Iris pigment epithelial cell (primary cell): ENCODE data around the gene RBFOX2.
"Not testable (repeated sequence)": the region's sequence is repeated elsewhere in the genome, so short reads cannot be mapped to it uniquely, and the experiment has no call there.

Experiments used
- DNase-seq: peaks from one replicate; pipeline ENCODE4 v3.0.0-alpha.2; 2011; ENCODE audit warnings: low read depth

RBFOX2 gene

GRCh38 chr22:36008565-36008964 lies 20.1 kb downstream of the RBFOX2 start:
- no peak for DNase-seq

DNA sequence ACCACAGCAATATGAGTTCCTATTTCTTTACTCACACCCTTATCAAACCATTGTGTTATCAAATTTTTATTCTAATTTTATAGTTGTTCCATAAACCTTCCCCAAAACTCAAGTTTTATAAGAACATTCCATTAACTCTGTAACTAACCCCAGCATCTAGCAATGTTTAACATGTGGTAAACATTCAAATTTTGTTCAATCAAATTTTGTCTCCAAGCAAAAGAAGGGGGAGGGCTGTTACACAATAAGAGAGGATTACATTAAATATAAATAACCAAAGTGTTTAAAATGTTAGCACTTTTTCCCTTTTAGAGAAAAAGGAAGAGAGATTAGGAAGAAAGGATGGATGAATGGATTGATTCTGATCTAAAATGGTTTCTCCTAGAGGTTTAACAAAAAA lies 20.5 kb downstream of the RBFOX2 start:
- no peak for DNase-seq

DNA sequence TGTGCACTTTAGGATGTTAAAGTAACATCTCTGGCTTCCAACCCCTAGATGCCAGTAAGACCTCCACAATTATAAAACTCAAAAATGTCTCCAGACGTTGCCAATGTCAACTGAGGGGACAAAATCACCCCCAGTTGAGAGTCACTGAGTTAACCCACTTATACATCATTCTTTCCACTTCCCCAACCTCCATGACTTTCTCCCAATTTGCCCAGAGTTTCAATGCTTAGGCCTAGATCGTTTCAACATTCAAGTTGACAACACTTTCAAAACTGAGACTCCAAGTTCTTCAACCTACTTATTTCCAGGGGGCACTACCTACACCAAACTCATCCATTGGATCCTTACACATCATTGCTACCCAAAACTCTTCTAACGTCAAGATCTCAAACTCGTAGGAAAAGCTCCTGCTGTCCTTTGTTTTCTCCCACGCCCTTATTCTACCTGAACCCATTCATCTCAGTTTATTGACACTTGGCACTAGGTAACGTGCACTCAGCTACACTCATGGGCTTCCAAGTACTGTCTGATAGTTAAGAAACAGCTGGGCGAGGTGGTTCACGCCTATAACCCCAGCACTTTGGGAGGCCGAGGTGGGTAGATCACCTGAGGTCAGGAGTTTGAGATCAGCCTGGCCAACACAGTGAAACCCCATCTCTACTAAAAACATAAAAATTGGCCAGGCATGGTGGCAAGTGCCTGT lies 24.5 kb downstream of the RBFOX2 start:
- no peak for DNase-seq

DNA sequence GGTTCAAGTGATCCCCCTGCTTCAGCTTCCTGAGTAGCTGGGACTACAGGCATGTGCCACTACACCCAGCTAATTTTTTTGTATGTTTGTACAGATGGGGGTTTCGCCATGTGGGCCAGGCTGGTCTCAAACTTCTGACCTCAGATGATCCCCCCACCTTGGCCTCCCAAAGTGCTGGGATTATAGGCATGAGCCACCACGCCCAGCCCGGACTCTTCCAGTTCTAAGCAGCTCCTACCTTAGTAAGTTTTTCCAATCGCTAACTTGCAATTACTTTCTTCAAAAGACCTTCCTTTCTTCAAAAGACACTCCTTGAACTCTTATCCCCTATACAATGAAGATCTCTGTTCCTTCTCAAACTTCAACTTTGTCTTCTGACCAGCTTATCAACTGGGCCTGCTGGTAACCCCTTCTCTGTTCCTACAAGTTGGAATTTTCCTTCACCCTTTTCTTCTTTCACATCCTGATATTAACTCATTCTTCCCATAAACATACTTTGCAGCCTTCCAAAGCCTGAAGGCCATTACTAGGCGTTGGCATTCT lies 25.8 kb downstream of the RBFOX2 start:
- DNase-seq = no peak

DNA sequence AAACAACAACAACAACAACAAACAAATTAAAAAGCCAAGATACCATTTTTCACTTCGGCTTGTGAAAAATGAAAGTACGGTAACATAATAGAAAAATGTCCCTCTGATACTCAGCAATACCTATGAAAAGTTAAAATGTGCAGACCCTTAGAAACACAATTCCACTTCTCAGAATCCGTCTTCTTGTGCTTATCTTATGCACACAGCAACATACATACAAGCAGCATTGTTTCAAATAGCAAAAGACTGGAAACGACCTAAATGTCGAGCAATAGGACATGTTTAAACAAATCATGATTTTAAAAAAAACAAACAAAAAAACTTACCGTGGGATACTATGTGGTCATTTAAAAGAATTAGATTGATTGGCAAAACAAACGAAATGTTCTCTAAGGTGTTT lies 26.5 kb downstream of the RBFOX2 start:
- DNase-seq = no peak

- no peak for DNase-seq
These were observed 29.9 kb downstream of the RBFOX2 start for GRCh38 chr22:35998748-35999147.

DNA sequence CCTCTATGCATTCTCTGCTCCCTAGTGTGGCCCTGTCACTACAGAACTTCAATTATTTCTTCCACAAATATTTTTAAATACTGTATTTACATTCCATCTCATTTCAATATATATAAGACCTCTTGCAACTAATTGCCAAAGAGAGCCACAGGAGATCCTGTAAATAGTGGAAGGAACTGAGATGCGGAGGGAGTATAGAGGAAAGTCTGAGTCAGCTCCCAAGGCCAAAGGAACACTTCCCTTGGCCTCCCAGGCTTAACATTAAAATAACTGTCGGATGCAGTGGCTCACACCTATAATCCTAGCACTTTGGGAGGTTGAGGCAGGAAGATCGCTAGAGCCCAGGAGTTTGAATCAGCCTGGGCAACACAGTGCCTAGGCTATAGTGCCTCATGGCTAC lies 31.2 kb downstream of the RBFOX2 start:
- DNase-seq = peak; percentile 82

GRCh38 chr22:35996596-35996995 lies 32.0 kb downstream of the RBFOX2 start:
- no peak for DNase-seq

- peak; percentile 69 for DNase-seq
These were observed 32.9 kb downstream of the RBFOX2 start for GRCh38 chr22:35995772-35996171.

DNA sequence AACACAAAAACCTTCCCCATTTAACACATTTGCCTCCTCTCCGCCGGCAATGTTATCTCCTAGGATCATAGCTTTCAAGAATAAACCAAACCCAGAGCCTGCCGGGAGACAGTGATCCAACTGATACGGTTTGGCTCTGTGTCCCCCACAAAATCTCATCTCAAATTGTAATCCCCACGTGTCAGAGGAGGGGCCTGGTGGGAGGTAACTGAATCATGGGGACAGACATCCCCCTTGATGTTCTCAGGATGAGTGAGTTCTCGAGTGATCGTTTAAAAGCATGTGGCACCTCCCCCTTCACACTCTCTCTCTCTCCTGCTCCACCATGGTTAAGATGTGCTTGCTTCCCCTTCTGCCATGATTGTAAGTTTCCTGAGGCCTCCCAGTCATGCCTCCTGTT lies 33.3 kb downstream of the RBFOX2 start:
- no peak for DNase-seq

GRCh38 chr22:35993727-35994126 lies 34.9 kb downstream of the RBFOX2 start:
- DNase-seq = not testable (repeated sequence)

DNA sequence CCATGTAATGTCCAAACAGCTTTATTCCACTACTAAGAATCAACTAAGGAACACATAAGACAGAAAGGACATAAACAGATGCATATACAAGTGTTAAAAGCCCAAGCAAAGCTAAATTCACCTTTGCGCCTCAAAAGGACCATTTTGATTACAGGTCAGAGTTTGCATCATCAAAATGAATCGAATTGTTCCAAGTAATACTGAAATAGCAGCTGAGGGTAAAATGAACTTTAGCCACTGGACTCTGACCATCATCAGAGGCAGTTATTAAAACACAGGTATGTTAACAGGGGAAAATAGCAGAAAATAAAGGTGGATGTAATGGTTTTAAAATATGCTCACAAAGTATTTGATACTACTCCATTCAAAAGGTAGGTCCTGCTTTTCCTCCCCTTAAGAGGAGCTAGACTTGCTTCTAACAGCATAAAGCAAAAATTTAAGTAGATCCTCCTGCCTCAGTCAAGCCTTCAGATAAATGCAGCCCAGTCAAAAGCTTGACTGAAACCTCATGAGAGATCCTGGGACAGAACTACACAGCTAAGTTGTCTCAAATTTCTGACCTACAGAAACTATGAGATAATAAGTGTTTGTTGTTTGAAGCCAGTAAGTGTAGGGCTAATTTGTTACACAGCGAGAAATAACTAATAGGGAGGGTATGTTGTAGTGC lies 35.4 kb downstream of the RBFOX2 start:
- no peak for DNase-seq

GRCh38 chr22:35991168-35991567 lies 37.5 kb downstream of the RBFOX2 start:
- DNase-seq = peak; percentile 57

GRCh38 chr22:35988030-35988429 lies 40.6 kb downstream of the RBFOX2 start:
- no peak for DNase-seq

- peak; percentile 38 for DNase-seq
These were observed 41.1 kb downstream of the RBFOX2 start for GRCh38 chr22:35987487-35987886.

DNA sequence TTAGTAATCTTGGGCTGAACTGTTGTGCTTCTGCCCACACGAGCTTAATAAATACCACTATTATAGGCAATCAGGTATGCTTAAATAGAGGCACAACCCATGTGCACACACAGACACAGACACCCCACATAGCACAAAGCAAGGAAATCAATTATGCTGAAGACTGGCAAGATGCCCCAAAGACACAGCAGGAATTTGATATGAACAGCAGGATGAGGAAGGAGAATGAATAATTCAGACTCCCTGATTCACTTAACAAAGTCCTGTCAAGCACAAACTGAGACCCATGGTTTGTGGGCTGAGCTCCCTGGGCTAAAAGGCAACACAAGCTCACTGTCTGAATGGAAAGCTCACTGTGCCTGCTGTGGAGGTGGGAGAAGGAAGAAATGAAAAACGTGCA lies 42.5 kb downstream of the RBFOX2 start:
- DNase-seq = peak; percentile 50

GRCh38 chr22:35985371-35985770 lies 43.3 kb downstream of the RBFOX2 start:
- DNase-seq = no peak

DNA sequence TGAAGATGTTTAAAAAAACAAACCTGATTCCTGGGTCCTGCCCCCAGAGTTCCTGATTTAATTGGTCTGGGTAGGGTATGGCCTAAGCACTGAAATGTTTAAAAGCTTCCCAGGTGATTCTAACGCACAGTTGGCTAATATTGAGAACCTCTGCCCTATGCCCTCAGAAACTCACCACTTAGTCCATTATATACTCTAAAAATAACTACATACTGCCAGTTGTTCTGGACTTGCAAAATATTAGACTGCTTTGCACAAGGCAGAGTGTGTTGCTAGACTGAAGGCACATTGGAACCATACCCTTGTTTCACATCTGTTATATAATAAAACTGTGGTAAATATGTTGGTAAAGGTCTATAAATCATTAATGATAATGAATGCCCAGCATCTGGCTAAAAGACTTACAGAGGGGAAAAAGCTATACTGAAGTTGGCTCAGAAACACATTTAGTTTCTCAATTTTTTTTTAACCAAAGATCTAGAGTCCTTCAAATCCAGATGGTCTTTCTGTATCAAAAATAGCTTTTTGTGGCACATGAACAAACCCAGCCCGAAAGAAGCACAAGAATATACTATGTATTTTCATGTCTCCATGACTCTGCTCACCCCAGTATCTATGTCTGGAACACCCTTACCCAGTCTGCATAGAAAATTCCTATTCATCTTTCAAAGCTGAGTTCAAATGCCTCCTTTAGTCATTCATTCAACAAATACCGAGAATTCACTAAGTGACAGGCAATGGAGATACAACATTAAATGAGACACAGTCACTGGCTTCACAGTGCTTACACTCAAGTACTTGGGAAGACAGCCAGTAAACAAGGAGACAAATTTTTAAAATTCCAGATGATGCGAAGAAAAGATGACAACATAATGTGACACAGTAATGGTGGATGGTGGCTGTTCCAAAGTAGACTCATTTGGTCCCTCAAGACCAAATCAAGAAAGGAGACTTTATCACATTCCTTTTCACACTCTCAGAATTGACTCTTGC lies 44.1 kb downstream of the RBFOX2 start:
- DNase-seq = no peak

GRCh38 chr22:35981900-35982299 lies 46.7 kb downstream of the RBFOX2 start:
- DNase-seq = no peak

- DNase-seq = no peak
These were observed 49.7 kb downstream of the RBFOX2 start for GRCh38 chr22:35978889-35979288.

DNA sequence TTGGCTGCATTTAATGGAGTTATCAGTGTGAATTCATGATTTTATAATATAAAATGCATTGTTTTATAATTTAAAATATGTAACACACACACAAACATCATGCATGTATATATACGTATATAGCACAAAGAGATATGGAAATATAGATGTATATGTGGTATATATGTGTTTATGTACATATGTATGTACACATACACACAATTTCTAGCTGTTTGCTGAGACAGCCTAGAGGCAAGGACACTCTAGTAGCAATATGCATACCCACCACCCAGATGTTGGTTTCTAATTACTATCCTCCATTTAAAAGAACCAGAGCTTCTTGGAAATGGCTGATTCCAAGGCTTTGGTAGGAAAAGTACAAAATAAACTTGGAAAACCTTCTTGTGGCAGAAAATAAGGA lies 50.4 kb downstream of the RBFOX2 start:
- DNase-seq = no peak

GRCh38 chr22:35977136-35977535 lies 51.5 kb downstream of the RBFOX2 start:
- peak; percentile 64 for DNase-seq
